Gastroesophageal sphincter (tissue), 4 donors: ENCODE data around the gene ANKRD33. TPM values are rescaled to one million over a fixed set of nuclear protein-coding genes. Genes with fewer than 3 reads are reported as not detected.

Source experiments
- ATAC-seq: fragments of 150-250 bp; one replicate; pipeline ENCODE4 v1.9.1; 2016; ENCODE audit warnings: mild to moderate bottlenecking, moderate library complexity
- H3K27ac ChIP-seq, 4 donors: fragments of 200-600 bp; sonication (generic) in 3 of 4; 1 replicate in 3 of 4; 2 replicates in 1 of 4; pipeline ENCODE4 v1.5.1; 2016 to 2019
- H3K27me3 ChIP-seq: fragments of 200-600 bp; sonication (generic); one replicate; pipeline ENCODE4 v1.5.1; 2019
- H3K36me3 ChIP-seq, 2 donors: fragments of 200-600 bp; sonication (generic); one replicate each; pipeline ENCODE4 v1.5.1; 2019; ENCODE audit warnings: control low read depth in 1 of 2
- H3K4me1 ChIP-seq, 3 donors: fragments of 200-600 bp; sonication (generic); 1 replicate in 2 of 3; 2 replicates in 1 of 3; pipeline ENCODE4 v1.5.1; 2016 to 2019; ENCODE audit warnings: control low read depth in 2 of 3
- H3K4me3 ChIP-seq, 2 donors: fragments of 200-600 bp; sonication (generic); one replicate each; pipeline ENCODE4 v1.5.1; 2019; ENCODE audit warnings: mild to moderate bottlenecking in 1 of 2, moderate library complexity in 1 of 2
- H3K9me3 ChIP-seq, 3 donors: fragments of 200-600 bp; sonication (generic); one replicate each; pipeline ENCODE4 v1.5.1; 2017 to 2019; ENCODE audit warnings: control low read depth in 2 of 3
- EP300 ChIP-seq: sonication (generic); formaldehyde crosslinking; IDR thresholded peaks from one replicate; pipeline ENCODE4 v1.6.1; 2017; ENCODE audit warnings: antibody characterized with exemption, mild to moderate bottlenecking
- POLR2A ChIP-seq, 2 donors: fragments of 450-650 bp; IDR thresholded peaks; one replicate each; pipeline ENCODE4 v1.6.1; 2017; ENCODE audit warnings: antibody characterized with exemption in 2 of 2, mild to moderate bottlenecking in 2 of 2, moderate library complexity in 1 of 2
- POLR2AphosphoS5 ChIP-seq: sonication (generic); formaldehyde crosslinking; IDR thresholded peaks from one replicate; pipeline ENCODE4 v1.6.1; 2017; ENCODE audit warnings: antibody characterized with exemption
- WGBS, 2 donors: methylation state at CpG; one replicate each; pipeline ENCODE4 v1.1.5; 2018; ENCODE audit warnings: low coverage in 1 of 2; 5-methylcytosine and 5-hydroxymethylcytosine counted together
- total RNA-seq, 4 donors: library from RNA; depleted of rRNA; stranded (reverse); fragments of >200 nt; gene quantifications; one replicate each; pipeline ENCODE4 v1.1.0, GENCODE V29; 2016
- TF ChIP-seq, protein P1 (sequence below), 4 experiments: fragments of 200-600 bp in 2 of 4; fragments of 450-650 bp in 2 of 4; sonication (generic) in 1 of 4; IDR thresholded peaks; one replicate each; pipeline ENCODE4 v1.5.1; 2017 to 2019; ENCODE audit warnings: antibody characterized with exemption in 4 of 4, mild to moderate bottlenecking in 2 of 4, moderate library complexity in 2 of 4

ANKRD33 gene
- total RNA-seq, 4 donors from 2014 or later = not detected

DNA sequence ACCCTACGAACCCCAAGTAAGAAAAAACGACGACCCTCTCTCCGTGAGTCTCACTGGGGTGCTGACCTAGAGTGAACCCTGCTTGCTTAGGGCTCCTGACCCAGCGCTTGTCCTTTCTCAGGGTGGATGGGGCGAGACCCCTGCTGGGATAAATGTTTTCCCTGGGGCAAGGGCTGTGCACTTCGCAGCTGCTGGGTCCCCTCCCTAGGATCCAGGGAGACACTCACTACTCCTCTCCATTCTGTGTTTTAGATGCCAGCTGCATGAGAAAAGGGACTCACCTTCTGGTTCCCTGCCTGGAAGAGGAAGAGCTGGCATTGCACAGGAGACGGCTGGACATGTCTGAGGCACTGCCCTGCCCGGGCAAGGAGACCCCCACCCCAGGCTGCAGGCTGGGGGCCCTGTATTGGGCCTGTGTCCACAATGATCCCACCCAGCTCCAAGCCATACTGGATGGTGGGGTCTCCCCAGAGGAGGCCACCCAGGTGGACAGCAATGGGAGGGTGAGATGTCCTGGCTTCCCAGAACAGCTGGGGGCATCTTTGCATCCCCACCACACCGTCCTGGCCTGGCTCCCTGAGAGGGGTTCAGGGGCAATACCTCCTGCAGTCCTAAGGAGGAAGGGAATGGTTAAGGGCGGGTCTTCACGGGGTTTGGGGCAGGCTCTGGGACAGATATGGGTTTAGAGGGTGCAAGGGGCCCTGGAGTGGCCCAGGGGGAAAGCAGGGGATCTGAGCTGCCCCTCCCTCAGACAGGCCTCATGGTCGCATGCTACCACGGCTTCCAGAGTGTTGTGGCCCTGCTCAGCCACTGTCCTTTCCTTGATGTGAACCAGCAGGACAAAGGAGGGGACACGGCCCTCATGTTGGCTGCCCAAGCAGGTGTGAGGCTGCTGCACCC is 663 bp downstream of the ANKRD33 start:
- Histone ChIP-seq H3K36me3 (no peaks in the 10 kb centered on the region), H3K27ac (no peak overlapping the region), H3K27me3 (peaks cover 50% of the 10 kb centered on the region), H3K4me1 (peaks cover 0 to 18% (median 0%) of the 10 kb centered on the region in 3 donors), H3K9me3 (no peaks in the 10 kb centered on the region), H3K4me3 (no peak overlapping the region)
- 80 to 100% methylated on average over 3 to 5 of the region's 15 CpGs for WGBS, 2 donors
- TF ChIP-seq POLR2AphosphoS5 (no peak), POLR2A (IDR thresholded peaks at IDR 0.05) (no peak), EP300 (no peak)
- TF ChIP-seq, protein P1, sequence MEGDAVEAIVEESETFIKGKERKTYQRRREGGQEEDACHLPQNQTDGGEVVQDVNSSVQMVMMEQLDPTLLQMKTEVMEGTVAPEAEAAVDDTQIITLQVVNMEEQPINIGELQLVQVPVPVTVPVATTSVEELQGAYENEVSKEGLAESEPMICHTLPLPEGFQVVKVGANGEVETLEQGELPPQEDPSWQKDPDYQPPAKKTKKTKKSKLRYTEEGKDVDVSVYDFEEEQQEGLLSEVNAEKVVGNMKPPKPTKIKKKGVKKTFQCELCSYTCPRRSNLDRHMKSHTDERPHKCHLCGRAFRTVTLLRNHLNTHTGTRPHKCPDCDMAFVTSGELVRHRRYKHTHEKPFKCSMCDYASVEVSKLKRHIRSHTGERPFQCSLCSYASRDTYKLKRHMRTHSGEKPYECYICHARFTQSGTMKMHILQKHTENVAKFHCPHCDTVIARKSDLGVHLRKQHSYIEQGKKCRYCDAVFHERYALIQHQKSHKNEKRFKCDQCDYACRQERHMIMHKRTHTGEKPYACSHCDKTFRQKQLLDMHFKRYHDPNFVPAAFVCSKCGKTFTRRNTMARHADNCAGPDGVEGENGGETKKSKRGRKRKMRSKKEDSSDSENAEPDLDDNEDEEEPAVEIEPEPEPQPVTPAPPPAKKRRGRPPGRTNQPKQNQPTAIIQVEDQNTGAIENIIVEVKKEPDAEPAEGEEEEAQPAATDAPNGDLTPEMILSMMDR (IDR thresholded peaks at IDR 0.05) = no peak
- ATAC-seq = no peak

DNA sequence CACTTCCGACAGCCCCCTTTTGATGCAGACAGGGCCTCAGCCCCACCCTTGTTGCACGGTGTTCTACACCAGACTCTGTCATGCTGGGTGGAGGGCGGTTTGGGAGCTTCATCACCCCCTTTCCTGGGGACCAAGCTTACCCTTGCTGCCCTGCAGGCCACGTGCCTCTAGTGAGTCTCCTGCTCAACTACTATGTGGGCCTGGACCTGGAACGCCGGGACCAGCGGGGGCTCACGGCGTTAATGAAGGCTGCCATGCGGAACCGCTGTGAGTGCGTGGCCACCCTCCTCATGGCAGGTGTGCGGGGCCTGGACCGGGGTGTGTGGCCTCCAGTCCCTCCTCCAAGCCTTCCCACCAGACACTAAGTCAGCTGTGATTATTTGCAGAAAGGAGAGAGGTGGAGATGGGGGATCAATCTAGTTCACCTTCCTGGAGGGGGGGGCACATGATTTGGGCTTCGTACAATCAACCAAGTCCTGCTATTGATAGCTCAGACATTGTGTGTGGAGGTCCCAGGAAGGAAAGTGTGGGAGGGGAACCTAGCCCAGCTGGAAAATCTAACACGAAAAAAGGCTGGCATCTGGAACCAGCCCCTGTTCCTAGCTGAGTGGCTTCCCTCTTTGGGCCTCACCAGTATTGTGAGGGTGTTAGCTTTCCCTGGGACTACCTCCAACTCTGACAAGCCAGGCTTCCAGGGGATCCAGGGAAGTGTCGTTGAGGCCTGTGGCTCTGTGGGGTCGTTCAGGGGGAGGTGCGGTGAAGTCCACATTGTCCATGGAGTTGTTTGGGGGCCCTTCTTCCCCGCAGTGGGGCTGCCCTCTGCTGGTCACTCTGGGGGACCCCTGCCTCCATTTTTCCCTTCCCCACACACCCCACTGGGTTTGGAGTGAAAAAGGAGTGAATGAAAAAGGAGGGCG is 1.6 kb downstream of the ANKRD33 start:
- Histone ChIP-seq H3K36me3 (no peaks in the 10 kb centered on the region), H3K27ac (no peak overlapping the region), H3K4me1 (peaks cover 0 to 18% (median 0%) of the 10 kb centered on the region in 3 donors), H3K9me3 (no peaks in the 10 kb centered on the region), H3K27me3 (peaks cover 45% of the 10 kb centered on the region), H3K4me3 (no peak overlapping the region)
- TF ChIP-seq POLR2AphosphoS5 (no peak), POLR2A (IDR thresholded peaks at IDR 0.05) (no peak), EP300 (no peak)
- TF ChIP-seq, protein P1 (IDR thresholded peaks at IDR 0.05) = no peak
- 46 to 78% methylated on average over 2 to 4 of the region's 21 CpGs for WGBS, 2 donors
- no peak for ATAC-seq

DNA sequence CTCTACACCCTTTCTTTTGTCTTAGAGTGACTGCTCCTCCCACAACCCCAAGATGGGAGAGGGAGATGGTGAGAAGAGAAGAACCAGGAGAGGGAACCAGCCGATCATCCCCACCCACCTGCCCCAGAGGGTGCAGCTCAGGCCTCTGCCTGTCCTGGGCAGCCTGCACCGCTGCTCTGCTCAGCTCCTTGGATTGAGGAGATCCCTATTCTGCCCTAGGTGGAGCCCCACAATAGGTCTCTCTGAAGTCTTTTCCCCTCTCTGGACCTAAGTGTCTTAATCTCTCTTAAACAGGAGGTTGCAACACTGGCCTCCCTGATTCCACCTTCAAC is 2.2 kb downstream of the ANKRD33 start:
- 92 to 100% methylated on average over 1 to 2 of the region's 2 CpGs for WGBS, 2 donors
- H3K9me3 ChIP-seq = no peaks in the 10 kb centered on the region
- H3K4me3 ChIP-seq = no peak overlapping the region
- no peak for ATAC-seq
- H3K4me1 ChIP-seq = peaks cover 0 to 22% (median 1%) of the 10 kb centered on the region in 3 donors
- H3K27ac ChIP-seq = no peak overlapping the region
- peaks cover 42% of the 10 kb centered on the region for H3K27me3 ChIP-seq
- no peaks in the 10 kb centered on the region for H3K36me3 ChIP-seq
- no peak for TF ChIP-seq EP300
- TF ChIP-seq POLR2AphosphoS5 = no peak
- TF ChIP-seq, protein P1 (IDR thresholded peaks at IDR 0.05) = no peak
- TF ChIP-seq POLR2A (IDR thresholded peaks at IDR 0.05) = no peak

DNA sequence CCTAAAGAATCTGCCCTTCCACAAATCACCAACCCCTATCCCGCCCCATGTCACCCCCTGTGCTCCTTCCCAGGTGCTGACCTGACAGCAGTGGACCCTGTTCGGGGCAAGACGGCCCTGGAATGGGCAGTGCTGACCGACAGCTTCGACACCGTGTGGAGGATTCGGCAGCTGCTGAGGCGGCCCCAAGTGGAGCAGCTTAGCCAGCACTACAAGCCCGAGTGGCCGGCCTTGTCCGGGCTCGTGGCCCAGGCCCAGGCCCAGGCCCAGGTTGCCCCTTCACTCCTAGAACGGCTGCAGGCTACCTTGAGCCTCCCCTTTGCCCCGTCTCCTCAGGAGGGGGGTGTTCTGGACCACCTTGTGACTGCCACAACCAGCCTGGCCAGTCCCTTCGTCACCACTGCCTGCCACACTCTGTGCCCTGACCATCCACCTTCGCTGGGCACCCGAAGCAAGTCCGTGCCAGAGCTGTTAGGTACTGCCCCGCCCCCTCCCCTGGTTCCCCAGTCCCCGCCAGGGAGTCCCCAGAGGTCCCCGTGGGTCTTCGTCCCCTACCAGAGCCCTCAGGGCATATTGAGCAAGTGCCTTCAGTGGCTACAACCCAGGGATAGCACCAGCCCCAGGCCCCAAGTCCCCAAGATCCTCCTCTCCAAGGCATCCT is 2.7 kb downstream of the ANKRD33 start:
- Histone ChIP-seq H3K27me3 (peaks cover 42% of the 10 kb centered on the region), H3K36me3 (no peaks in the 10 kb centered on the region), H3K4me3 (no peak overlapping the region), H3K4me1 (peaks cover 0 to 23% (median 5%) of the 10 kb centered on the region in 3 donors), H3K27ac (no peak overlapping the region), H3K9me3 (no peaks in the 10 kb centered on the region)
- no CpG with 5 or more reads among the region's 22 CpGs for WGBS, 2 donors
- TF ChIP-seq EP300 (no peak), POLR2A (IDR thresholded peaks at IDR 0.05) (no peak), POLR2AphosphoS5 (no peak)
- TF ChIP-seq, protein P1 (IDR thresholded peaks at IDR 0.05) = no peak
- ATAC-seq = no peak
